Neural crest cell (in vitro differentiated cells): ENCODE measurements around the gene ANO1. TPM values are rescaled to one million over a fixed set of nuclear protein-coding genes. Genes with fewer than 3 reads are reported as not detected.

Source experiments
- DNase-seq: peaks from one replicate; pipeline ENCODE4 v3.0.0; 2021; ENCODE audit warnings: low read depth, mixed read lengths, low spot score
- H3K27ac Mint-ChIP-seq: one replicate; pipeline ENCODE4 v1.8.0; 2021; ENCODE audit warnings: mild to moderate bottlenecking, mixed read lengths; ENCODE audit not compliant: unreplicated experiment
- H3K27me3 Mint-ChIP-seq: 2 replicates; pipeline ENCODE4 v1.8.0; 2021; ENCODE audit warnings: low read depth, mild to moderate bottlenecking, mixed read lengths
- H3K36me3 Mint-ChIP-seq: 2 replicates; pipeline ENCODE4 v1.8.0; 2021; ENCODE audit warnings: low read depth, mild to moderate bottlenecking, mixed read lengths
- H3K4me1 Mint-ChIP-seq: 2 replicates; pipeline ENCODE4 v1.8.0; 2021; ENCODE audit warnings: mixed read lengths
- H3K4me3 Mint-ChIP-seq: one replicate; pipeline ENCODE4 v1.8.0; 2021; ENCODE audit warnings: mild to moderate bottlenecking, mixed read lengths
- H3K9me3 Mint-ChIP-seq: 2 replicates; pipeline ENCODE4 v1.8.0; 2021; ENCODE audit warnings: mixed read lengths
- total RNA-seq: library from RNA; stranded (reverse); gene quantifications from 2 replicates; pipeline ENCODE4 v1.2.1, GENCODE V29; 2021
- TF ChIP-seq, protein P1 (sequence below): fragments of 200-600 bp; sonication (generic); conservative IDR thresholded peaks from 2 replicates; pipeline ENCODE4 v1.5.0; 2021; ENCODE audit warnings: antibody characterized with exemption, mild to moderate bottlenecking

Gene ANO1
- total RNA-seq, 1 donor from 2014 or later = not detected

- H3K9me3 Mint-ChIP-seq = peaks cover 12% of the 10 kb centered on the region
- TF ChIP-seq, protein P1, sequence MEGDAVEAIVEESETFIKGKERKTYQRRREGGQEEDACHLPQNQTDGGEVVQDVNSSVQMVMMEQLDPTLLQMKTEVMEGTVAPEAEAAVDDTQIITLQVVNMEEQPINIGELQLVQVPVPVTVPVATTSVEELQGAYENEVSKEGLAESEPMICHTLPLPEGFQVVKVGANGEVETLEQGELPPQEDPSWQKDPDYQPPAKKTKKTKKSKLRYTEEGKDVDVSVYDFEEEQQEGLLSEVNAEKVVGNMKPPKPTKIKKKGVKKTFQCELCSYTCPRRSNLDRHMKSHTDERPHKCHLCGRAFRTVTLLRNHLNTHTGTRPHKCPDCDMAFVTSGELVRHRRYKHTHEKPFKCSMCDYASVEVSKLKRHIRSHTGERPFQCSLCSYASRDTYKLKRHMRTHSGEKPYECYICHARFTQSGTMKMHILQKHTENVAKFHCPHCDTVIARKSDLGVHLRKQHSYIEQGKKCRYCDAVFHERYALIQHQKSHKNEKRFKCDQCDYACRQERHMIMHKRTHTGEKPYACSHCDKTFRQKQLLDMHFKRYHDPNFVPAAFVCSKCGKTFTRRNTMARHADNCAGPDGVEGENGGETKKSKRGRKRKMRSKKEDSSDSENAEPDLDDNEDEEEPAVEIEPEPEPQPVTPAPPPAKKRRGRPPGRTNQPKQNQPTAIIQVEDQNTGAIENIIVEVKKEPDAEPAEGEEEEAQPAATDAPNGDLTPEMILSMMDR = no peak
- no peak overlapping the region for H3K27ac Mint-ChIP-seq
- H3K4me3 Mint-ChIP-seq = no peak overlapping the region
- peaks cover 33% of the 10 kb centered on the region for H3K27me3 Mint-ChIP-seq
- H3K4me1 Mint-ChIP-seq = no peaks in the 10 kb centered on the region
- DNase-seq = no peak
- peaks cover 3% of the 10 kb centered on the region for H3K36me3 Mint-ChIP-seq
Observed at GRCh38 chr11:70036971-70037882, 40.9 kb upstream of the ANO1 start.

GRCh38 chr11:70038034-70038834 lies 39.9 kb upstream of the ANO1 start:
- TF ChIP-seq, protein P1 = no peak
- Mint-ChIP-seq H3K27me3 (peaks cover 37% of the 10 kb centered on the region), H3K9me3 (peaks cover 13% of the 10 kb centered on the region), H3K4me1 (no peaks in the 10 kb centered on the region), H3K36me3 (peaks cover 5% of the 10 kb centered on the region), H3K27ac (no peak overlapping the region), H3K4me3 (no peak overlapping the region)
- DNase-seq = no peak

- Mint-ChIP-seq H3K9me3 (peaks cover 17% of the 10 kb centered on the region), H3K27ac (no peak overlapping the region), H3K27me3 (peaks cover 35% of the 10 kb centered on the region), H3K4me1 (no peaks in the 10 kb centered on the region), H3K36me3 (peaks cover 5% of the 10 kb centered on the region), H3K4me3 (no peak overlapping the region)
- no peak for DNase-seq
- TF ChIP-seq, protein P1 = no peak
Observed at GRCh38 chr11:70040452-70040851, 37.7 kb upstream of the ANO1 start.

GRCh38 chr11:70040869-70041501 lies 37.1 kb upstream of the ANO1 start:
- Mint-ChIP-seq H3K4me3 (no peak overlapping the region), H3K36me3 (peaks cover 5% of the 10 kb centered on the region), H3K27ac (no peak overlapping the region), H3K9me3 (peaks cover 17% of the 10 kb centered on the region), H3K4me1 (no peaks in the 10 kb centered on the region), H3K27me3 (peaks cover 41% of the 10 kb centered on the region)
- TF ChIP-seq, protein P1 = no peak
- DNase-seq = no peak

DNA sequence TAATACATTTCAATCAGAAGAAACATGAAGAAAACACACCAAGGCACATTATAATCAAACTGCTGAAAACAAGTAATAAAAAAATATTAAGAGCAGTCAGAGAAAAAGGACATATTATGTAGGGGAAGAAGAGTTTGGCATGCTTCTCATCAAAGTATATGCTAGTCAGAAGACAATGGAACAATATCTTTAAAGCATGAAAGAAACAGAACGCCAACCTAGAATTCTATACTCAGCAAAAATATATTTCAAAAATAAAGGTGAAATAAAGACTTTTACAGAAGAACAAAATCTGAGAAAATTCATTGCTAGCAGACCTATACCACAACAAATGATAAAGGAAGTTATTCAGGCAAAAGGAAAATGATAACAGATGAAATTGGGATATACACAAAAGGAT lies 34.6 kb upstream of the ANO1 start:
- TF ChIP-seq, protein P1 = no peak
- no peaks in the 10 kb centered on the region for H3K4me1 Mint-ChIP-seq
- peaks cover 5% of the 10 kb centered on the region for H3K36me3 Mint-ChIP-seq
- H3K27me3 Mint-ChIP-seq = peaks cover 58% of the 10 kb centered on the region
- DNase-seq = no peak
- peaks cover 14% of the 10 kb centered on the region for H3K9me3 Mint-ChIP-seq
- no peak overlapping the region for H3K27ac Mint-ChIP-seq
- H3K4me3 Mint-ChIP-seq = no peak overlapping the region
